HG03354 (cell line): Measurements from ENCODE around the gene MVK.

Experiments used
- ATAC-seq: cut with Tn5 transposase; IDR thresholded peaks from one replicate; pipeline ENCODE4 v1.9.1; 2021; ENCODE audit warnings: mild to moderate bottlenecking; ENCODE audit not compliant: unreplicated experiment, poor library complexity, severe bottlenecking

The MVK gene

GRCh38 chr12:109542876-109543275 lies 30.7 kb upstream of the MVK start:
- no peak for ATAC-seq

- no peak for ATAC-seq
Observed at GRCh38 chr12:109544955-109545531, 28.6 kb upstream of the MVK start.

- ATAC-seq: no peak
Observed at GRCh38 chr12:109545826-109546225, 27.8 kb upstream of the MVK start.

GRCh38 chr12:109547286-109547685 lies 26.3 kb upstream of the MVK start:
- no peak for ATAC-seq

GRCh38 chr12:109548258-109548657 lies 25.3 kb upstream of the MVK start:
- no peak for ATAC-seq

- no peak for ATAC-seq
Observed at GRCh38 chr12:109549613-109550270, 23.9 kb upstream of the MVK start.

GRCh38 chr12:109550281-109550680 lies 23.3 kb upstream of the MVK start:
- no peak for ATAC-seq

GRCh38 chr12:109551108-109551507 lies 22.5 kb upstream of the MVK start:
- ATAC-seq: no peak

GRCh38 chr12:109552971-109553370 lies 20.6 kb upstream of the MVK start:
- no peak for ATAC-seq

GRCh38 chr12:109553483-109553882 lies 20.1 kb upstream of the MVK start:
- no peak for ATAC-seq

- no peak for ATAC-seq
Observed at GRCh38 chr12:109553906-109554500, 19.6 kb upstream of the MVK start.

GRCh38 chr12:109554761-109555160 lies 18.8 kb upstream of the MVK start:
- no peak for ATAC-seq

- ATAC-seq: no peak
Observed at GRCh38 chr12:109555431-109556315, 17.9 kb upstream of the MVK start.

- ATAC-seq: no peak
Observed at GRCh38 chr12:109557200-109557599, 16.4 kb upstream of the MVK start.

GRCh38 chr12:109557805-109558204 lies 15.8 kb upstream of the MVK start:
- ATAC-seq: no peak

GRCh38 chr12:109558374-109559199 lies 15.0 kb upstream of the MVK start:
- no peak for ATAC-seq

GRCh38 chr12:109559200-109559505 lies 14.4 kb upstream of the MVK start:
- ATAC-seq: no peak

GRCh38 chr12:109559601-109560000 lies 14.0 kb upstream of the MVK start:
- ATAC-seq: no peak

- ATAC-seq: no peak
Observed at GRCh38 chr12:109560867-109561710, 12.5 kb upstream of the MVK start.
